NCI-H774 (cell line): ENCODE measurements around the gene STX4.

Source experiments
- DNase-seq: peaks from one replicate; lab custom pipeline; 2025; lab: John Stamatoyannopoulos, UW

Gene STX4

GRCh38 chr16:31022544-31023251, 10.7 kb upstream of the STX4 start:
- no peak for DNase-seq

GRCh38 chr16:31023252-31023602, 10.1 kb upstream of the STX4 start:
- no peak for DNase-seq

- DNase-seq: no peak
These were observed 9.6 kb upstream of the STX4 start for GRCh38 chr16:31023627-31024226.

- DNase-seq: no peak
These were observed 8.0 kb upstream of the STX4 start for GRCh38 chr16:31025339-31025738.

- DNase-seq: no peak
These were observed 4.1 kb upstream of the STX4 start for GRCh38 chr16:31029272-31029671.

- DNase-seq: no peak
These were observed 2.1 kb upstream of the STX4 start for GRCh38 chr16:31031276-31031675.

GRCh38 chr16:31033709-31034492, 543 bp downstream of the STX4 start:
- peak; percentile 66 for DNase-seq

- no peak for DNase-seq
These were observed 3.3 kb downstream of the STX4 start for GRCh38 chr16:31036691-31037090.

GRCh38 chr16:31038993-31039392, 5.6 kb downstream of the STX4 start:
- DNase-seq: no peak

- DNase-seq: no peak
These were observed 9.5 kb downstream of the STX4 start for GRCh38 chr16:31042866-31043265.

- no peak for DNase-seq
These were observed 10.0 kb downstream of the STX4 start for GRCh38 chr16:31043352-31043751.

GRCh38 chr16:31043898-31044481, 10.6 kb downstream of the STX4 start:
- DNase-seq: no peak

- DNase-seq: no peak
These were observed 17.1 kb downstream of the STX4 start for GRCh38 chr16:31050280-31051030.

GRCh38 chr16:31052114-31052513, 18.8 kb downstream of the STX4 start:
- no peak for DNase-seq

- no peak for DNase-seq
These were observed 22.3 kb downstream of the STX4 start for GRCh38 chr16:31055613-31056012.

GRCh38 chr16:31061126-31061812, 27.9 kb downstream of the STX4 start:
- no peak for DNase-seq

- DNase-seq: no peak
These were observed 28.6 kb downstream of the STX4 start for GRCh38 chr16:31061813-31062440.

- DNase-seq: no peak
These were observed 30.1 kb downstream of the STX4 start for GRCh38 chr16:31063495-31063842.

- no peak for DNase-seq
These were observed 30.7 kb downstream of the STX4 start for GRCh38 chr16:31063843-31064611.

GRCh38 chr16:31064882-31065461, 31.6 kb downstream of the STX4 start:
- no peak for DNase-seq
